Measurements from ENCODE around the gene C2.
"Not testable (repeated sequence)": the region's sequence is repeated elsewhere in the genome, so short reads cannot be mapped to it uniquely, and the experiment has no call there.

Gene C2

DNA sequence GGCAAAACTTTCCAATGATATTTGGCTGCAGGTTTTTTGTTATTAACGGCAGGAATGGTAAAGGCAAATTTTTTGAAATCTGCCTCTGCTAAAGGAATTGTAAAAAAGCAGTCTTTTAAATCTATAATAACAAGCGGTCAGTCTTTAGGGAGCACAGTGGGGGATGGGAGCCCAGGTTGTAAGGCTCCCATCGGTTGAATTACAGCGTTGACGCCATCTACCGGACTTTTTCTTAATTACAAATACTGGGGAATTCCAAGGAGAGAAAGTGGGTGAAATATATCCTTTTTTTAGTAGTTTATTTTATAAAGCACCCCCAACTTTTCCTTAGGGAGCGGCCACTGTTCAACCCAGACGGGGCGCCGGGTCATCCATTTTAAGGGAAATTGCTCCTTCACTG is 61.8 kb downstream of the C2 start:
- not testable (repeated sequence) for H3K36me3 ChIP-seq (ENCODE audit: control insufficient read depth in 1 of 2, insufficient read depth in 2 of 2, low read length in 2 of 2); H3K4me3 ChIP-seq (ENCODE audit: low read depth in 1 of 2, low read length in 2 of 2); H3K27ac ChIP-seq (ENCODE audit: low read length)

DNA sequence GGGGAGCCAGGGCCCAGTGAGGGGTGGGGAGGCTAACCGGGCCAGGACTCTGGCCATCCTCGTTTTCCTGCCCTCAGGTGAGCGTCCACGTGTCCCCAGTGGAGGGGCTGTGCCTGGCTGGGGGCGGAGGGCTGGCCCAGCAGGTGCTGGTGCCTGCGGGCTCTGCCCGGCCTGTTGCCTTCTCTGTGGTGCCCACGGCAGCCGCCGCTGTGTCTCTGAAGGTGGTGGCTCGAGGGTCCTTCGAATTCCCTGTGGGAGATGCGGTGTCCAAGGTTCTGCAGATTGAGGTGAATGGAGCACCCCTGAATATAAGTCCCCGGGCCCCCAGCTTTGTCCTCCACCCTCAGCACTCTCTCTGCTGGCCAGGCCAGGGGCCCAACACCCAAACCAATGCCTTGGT is 66.9 kb downstream of the C2 start:
- H3K27ac ChIP-seq (ENCODE audit: low read length); H3K9me3 ChIP-seq (ENCODE audit: control insufficient read depth in 1 of 2, low read length in 2 of 2); H3K36me3 ChIP-seq (ENCODE audit: control insufficient read depth in 1 of 2, insufficient read depth in 2 of 2, low read length in 2 of 2): not testable (repeated sequence)

More for the DNA sequence above, 61.8 kb downstream of the C2 start:
- not testable (repeated sequence) for H3K4me1 ChIP-seq (ENCODE audit: control insufficient read depth in 1 of 2, insufficient read depth in 2 of 2, low read length in 2 of 2); H3K27me3 ChIP-seq (ENCODE audit: low read depth, low read length); H3K9me3 ChIP-seq (ENCODE audit: control insufficient read depth in 1 of 2, low read length in 2 of 2)

More for the DNA sequence above, 66.9 kb downstream of the C2 start:
- not testable (repeated sequence) for H3K4me3 ChIP-seq (ENCODE audit: low read depth in 1 of 2, low read length in 2 of 2); H3K4me1 ChIP-seq (ENCODE audit: control insufficient read depth in 1 of 2, insufficient read depth in 2 of 2, low read length in 2 of 2); H3K27me3 ChIP-seq (ENCODE audit: low read depth, low read length)
